Tibial artery (tissue), 4 donors: Measurements from ENCODE around the gene ADGRA3.
A peak's percentile ranks its signal among the peaks of the same experiment; 100 is the strongest.

ENCODE experiments used
- DNase-seq, 2 donors: peaks; one replicate each; pipeline ENCODE4 v3.0.0-alpha.2; 2019
- H3K27ac ChIP-seq, 2 donors: fragments of 200-600 bp; sonication (generic) in 1 of 2; 1 replicate in 1 of 2; 2 replicates in 1 of 2; pipeline ENCODE4 v1.5.1; 2018 to 2019; ENCODE audit warnings: mild to moderate bottlenecking in 1 of 2
- H3K27me3 ChIP-seq, 2 donors: fragments of 200-600 bp; sonication (generic) in 1 of 2; one replicate each; pipeline versions ENCODE4 v1.5.1 to v1.6.0; 2016 to 2019
- H3K36me3 ChIP-seq, 3 donors: fragments of 200-600 bp; sonication (generic) in 2 of 3; one replicate each; pipeline ENCODE4 v1.5.1; 2016 to 2019; ENCODE audit warnings: mild to moderate bottlenecking in 2 of 3
- H3K4me1 ChIP-seq, 4 donors: fragments of 200-600 bp; sonication (generic) in 2 of 4; 1 replicate in 3 of 4; 2 replicates in 1 of 4; pipeline ENCODE4 v1.5.1; 2016 to 2019
- H3K4me3 ChIP-seq, 2 donors: fragments of 200-600 bp; sonication (generic) in 1 of 2; 1 replicate in 1 of 2; 2 replicates in 1 of 2; pipeline ENCODE4 v1.5.1; 2018 to 2019; ENCODE audit warnings: mild to moderate bottlenecking in 2 of 2
- H3K9me3 ChIP-seq, 3 donors: fragments of 200-600 bp; sonication (generic) in 1 of 3; one replicate each; pipeline ENCODE4 v1.5.1; 2016 to 2019
- intact Hi-C: fragments of 100-400 bp; cut with DNase I; formaldehyde crosslinking; loops from one replicate; pipeline ENCODE4 v1.15.0; 2023; ENCODE audit warnings: low total_unique reads
- TF ChIP-seq, protein P1 (sequence below), 2 experiments: fragments of 200-600 bp in 1 of 2; fragments of 450-650 bp in 1 of 2; IDR thresholded peaks; one replicate each; pipeline ENCODE4 v1.5.1; 2017 to 2019; ENCODE audit warnings: antibody characterized with exemption in 2 of 2, mild to moderate bottlenecking in 1 of 2, moderate library complexity in 1 of 2

ADGRA3 gene, protein sequence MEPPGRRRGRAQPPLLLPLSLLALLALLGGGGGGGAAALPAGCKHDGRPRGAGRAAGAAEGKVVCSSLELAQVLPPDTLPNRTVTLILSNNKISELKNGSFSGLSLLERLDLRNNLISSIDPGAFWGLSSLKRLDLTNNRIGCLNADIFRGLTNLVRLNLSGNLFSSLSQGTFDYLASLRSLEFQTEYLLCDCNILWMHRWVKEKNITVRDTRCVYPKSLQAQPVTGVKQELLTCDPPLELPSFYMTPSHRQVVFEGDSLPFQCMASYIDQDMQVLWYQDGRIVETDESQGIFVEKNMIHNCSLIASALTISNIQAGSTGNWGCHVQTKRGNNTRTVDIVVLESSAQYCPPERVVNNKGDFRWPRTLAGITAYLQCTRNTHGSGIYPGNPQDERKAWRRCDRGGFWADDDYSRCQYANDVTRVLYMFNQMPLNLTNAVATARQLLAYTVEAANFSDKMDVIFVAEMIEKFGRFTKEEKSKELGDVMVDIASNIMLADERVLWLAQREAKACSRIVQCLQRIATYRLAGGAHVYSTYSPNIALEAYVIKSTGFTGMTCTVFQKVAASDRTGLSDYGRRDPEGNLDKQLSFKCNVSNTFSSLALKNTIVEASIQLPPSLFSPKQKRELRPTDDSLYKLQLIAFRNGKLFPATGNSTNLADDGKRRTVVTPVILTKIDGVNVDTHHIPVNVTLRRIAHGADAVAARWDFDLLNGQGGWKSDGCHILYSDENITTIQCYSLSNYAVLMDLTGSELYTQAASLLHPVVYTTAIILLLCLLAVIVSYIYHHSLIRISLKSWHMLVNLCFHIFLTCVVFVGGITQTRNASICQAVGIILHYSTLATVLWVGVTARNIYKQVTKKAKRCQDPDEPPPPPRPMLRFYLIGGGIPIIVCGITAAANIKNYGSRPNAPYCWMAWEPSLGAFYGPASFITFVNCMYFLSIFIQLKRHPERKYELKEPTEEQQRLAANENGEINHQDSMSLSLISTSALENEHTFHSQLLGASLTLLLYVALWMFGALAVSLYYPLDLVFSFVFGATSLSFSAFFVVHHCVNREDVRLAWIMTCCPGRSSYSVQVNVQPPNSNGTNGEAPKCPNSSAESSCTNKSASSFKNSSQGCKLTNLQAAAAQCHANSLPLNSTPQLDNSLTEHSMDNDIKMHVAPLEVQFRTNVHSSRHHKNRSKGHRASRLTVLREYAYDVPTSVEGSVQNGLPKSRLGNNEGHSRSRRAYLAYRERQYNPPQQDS (N-terminal part only)

DNA sequence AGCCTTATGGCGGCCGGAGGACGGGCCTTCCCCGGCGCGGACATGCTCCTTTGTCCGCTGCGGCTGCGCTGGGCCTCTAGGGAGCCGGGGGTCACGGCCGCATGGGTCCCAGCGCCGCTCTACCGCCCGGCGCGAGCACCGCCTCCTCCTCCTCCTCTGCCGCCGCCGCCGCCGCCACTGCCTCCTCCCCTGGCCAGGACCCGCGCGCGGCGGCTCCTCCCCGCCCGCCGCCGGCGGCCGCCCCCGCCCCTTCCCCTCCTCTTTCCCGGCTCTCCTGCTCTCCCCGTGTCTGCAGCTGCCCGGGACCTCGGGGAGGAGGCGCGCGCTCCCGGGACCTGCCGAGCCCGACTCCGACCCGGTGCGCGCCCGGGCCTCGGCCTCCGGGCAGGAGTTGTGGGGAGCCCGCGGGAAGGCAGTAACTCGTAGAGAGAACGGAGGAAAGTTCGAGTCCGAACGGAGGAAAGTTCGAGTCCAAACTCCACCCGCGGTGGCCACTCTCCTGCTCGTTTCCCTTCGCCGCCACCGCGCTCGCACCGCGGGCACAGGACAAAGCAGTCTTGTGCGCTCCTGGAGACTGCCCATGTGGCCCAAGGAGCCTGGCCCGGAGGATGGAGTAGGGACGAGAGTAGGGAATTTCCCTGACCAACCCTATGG is at the start of gene ADGRA3:
TSS of gene ADGRA3 (minus strand) at position 179 of the 654 bp plus-strand sequence. CDS start 282 bp downstream, outside the sequence.
- Histone ChIP-seq H3K27ac (peak within 1 kb of the TSS; percentile 77 to 81), H3K36me3 (no peaks in the 10 kb centered on the region), H3K4me1 (peaks cover 0 to 16% (median 4%) of the 10 kb centered on the region in 4 donors), H3K9me3 (no peaks in the 10 kb centered on the region), H3K4me3 (peak within 1 kb of the TSS; percentile 59 to 73), H3K27me3 (no peaks in the 10 kb centered on the region)
- intact Hi-C loops, result loop anchor here (10.0 kb wide), 1 partner anchor 169 kb away; no protein-coding TSS in a partner anchor
- TF ChIP-seq, protein P1, sequence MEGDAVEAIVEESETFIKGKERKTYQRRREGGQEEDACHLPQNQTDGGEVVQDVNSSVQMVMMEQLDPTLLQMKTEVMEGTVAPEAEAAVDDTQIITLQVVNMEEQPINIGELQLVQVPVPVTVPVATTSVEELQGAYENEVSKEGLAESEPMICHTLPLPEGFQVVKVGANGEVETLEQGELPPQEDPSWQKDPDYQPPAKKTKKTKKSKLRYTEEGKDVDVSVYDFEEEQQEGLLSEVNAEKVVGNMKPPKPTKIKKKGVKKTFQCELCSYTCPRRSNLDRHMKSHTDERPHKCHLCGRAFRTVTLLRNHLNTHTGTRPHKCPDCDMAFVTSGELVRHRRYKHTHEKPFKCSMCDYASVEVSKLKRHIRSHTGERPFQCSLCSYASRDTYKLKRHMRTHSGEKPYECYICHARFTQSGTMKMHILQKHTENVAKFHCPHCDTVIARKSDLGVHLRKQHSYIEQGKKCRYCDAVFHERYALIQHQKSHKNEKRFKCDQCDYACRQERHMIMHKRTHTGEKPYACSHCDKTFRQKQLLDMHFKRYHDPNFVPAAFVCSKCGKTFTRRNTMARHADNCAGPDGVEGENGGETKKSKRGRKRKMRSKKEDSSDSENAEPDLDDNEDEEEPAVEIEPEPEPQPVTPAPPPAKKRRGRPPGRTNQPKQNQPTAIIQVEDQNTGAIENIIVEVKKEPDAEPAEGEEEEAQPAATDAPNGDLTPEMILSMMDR (IDR thresholded peaks at IDR 0.05), result no peak
- DNase-seq, result peak; percentile 61 to 87

DNA sequence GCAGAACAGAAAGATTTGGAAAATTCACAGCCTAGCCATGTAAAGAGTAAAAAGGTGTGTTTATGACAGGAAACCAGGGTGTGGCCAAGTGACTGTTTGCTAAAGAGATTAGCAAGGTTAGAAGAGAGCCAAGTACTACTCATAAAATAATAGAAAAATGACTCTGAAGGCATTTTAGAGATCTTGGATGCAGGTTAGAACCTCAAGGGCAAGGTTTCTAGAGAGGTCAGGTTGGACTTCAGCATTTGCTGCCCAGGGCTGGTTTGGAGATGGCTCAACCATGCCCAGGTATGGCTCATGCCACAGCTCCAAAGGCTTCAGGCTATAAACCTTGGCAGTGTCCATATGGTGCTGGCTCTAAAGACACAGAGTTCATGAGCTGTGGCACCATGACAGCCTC is 40.6 kb upstream of the ADGRA3 start:
- Histone ChIP-seq H3K4me3 (no peak overlapping the region), H3K27ac (no peak overlapping the region), H3K27me3 (no peaks in the 10 kb centered on the region), H3K4me1 (no peaks in the 10 kb centered on the region), H3K36me3 (no peaks in the 10 kb centered on the region), H3K9me3 (no peaks in the 10 kb centered on the region)
- intact Hi-C loops, result no loop called here
- no peak for DNase-seq
- TF ChIP-seq, protein P1 (IDR thresholded peaks at IDR 0.05), result no peak

DNA sequence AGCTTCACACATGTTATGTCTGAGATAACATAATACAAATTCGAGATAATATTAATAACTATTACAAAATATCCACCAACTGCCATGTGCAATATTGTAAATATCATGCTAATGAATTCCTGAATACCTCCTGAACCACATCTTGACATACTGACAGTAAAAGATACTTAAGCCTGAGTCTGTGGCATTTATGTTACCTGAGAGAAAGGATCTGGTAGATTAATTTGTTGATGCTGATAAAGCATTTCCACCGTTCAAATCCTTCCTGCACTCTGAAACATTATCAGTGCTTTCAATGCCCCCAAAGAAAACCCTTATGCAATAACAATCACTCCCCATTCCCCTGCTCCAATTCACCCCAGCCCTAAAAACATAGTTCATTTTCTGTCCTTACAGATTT is 38.8 kb upstream of the ADGRA3 start:
- H3K27ac ChIP-seq, result no peak overlapping the region
- DNase-seq, result no peak
- H3K36me3 ChIP-seq, result no peaks in the 10 kb centered on the region
- H3K4me1 ChIP-seq, result no peaks in the 10 kb centered on the region
- no peaks in the 10 kb centered on the region for H3K27me3 ChIP-seq
- H3K4me3 ChIP-seq, result no peak overlapping the region
- intact Hi-C loops, result no loop called here
- TF ChIP-seq, protein P1 (IDR thresholded peaks at IDR 0.05), result no peak
- no peaks in the 10 kb centered on the region for H3K9me3 ChIP-seq

DNA sequence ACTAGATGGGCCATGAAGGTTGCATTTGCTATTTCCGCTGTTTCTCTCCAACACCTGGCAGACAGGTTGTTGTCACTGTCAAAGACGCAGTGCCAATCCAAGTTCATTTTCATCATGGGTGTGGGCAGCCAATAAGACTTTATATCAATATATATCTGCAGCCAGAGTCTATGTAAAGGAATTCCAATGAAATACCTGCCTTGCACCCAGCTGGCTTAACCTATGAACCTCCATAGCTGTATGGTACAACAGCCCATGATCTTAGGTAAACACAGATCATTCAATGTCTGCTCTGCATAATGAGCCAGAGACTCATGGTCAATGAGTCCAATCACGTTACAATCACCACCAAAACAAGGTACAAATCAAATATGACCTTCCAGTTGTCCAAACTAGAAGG is 37.7 kb upstream of the ADGRA3 start:
- no peak for DNase-seq
- TF ChIP-seq, protein P1 (IDR thresholded peaks at IDR 0.05), result no peak
- Histone ChIP-seq H3K4me1 (no peaks in the 10 kb centered on the region), H3K4me3 (no peak overlapping the region), H3K27ac (no peak overlapping the region), H3K9me3 (no peaks in the 10 kb centered on the region), H3K27me3 (no peaks in the 10 kb centered on the region), H3K36me3 (no peaks in the 10 kb centered on the region)
- intact Hi-C loops, result no loop called here

DNA sequence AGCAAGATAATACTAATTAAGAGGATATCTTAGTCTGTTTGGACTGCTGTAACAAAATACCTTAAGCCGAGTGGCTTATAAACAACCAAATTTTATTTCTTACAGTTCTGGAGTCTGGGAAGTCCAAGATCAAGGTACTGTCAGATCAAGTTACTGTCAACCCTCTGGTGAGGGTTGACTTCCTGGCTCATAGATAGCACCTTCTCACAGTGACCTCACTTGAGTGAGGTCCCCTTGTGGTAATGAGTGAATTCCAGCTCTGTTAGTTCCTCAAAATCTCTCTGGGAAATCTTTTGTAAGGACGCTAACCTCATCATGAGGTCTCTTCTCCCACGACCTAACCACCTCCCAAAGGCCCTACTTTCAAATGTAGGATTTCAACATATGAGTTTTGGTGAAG is 36.9 kb upstream of the ADGRA3 start:
- Histone ChIP-seq H3K9me3 (no peaks in the 10 kb centered on the region), H3K4me3 (no peak overlapping the region), H3K36me3 (no peaks in the 10 kb centered on the region), H3K4me1 (no peaks in the 10 kb centered on the region), H3K27ac (no peak overlapping the region), H3K27me3 (no peaks in the 10 kb centered on the region)
- no peak for DNase-seq
- TF ChIP-seq, protein P1 (IDR thresholded peaks at IDR 0.05), result no peak
- intact Hi-C loops, result no loop called here
